LNCAP (cell line): ENCODE measurements around the gene LIF.

Source experiments
- CTCF ChIP-seq: fragments of 450-650 bp; IDR thresholded peaks from 2 replicates; pipeline ENCODE4 v1.5.1; 2017; ENCODE audit warnings: mild to moderate bottlenecking

The LIF gene

GRCh38 chr22:30230787-30231461, 15.6 kb downstream of the LIF start:
- TF ChIP-seq CTCF: no peak

- TF ChIP-seq CTCF: no peak
Measured at GRCh38 chr22:30230330-30230729, 16.2 kb downstream of the LIF start.

- TF ChIP-seq CTCF: no peak
Measured at GRCh38 chr22:30228509-30229359, 17.8 kb downstream of the LIF start.

- no peak for TF ChIP-seq CTCF
Measured at GRCh38 chr22:30227438-30228228, 18.9 kb downstream of the LIF start.

GRCh38 chr22:30226192-30226832, 20.2 kb downstream of the LIF start:
- TF ChIP-seq CTCF: no peak

- TF ChIP-seq CTCF: no peak
Measured at GRCh38 chr22:30225220-30225927, 21.2 kb downstream of the LIF start.
